ENCODE results near the gene CDR2.

The CDR2 gene

GRCh38 chr16:22323959-22324786 is 50.2 kb downstream of the CDR2 start:
- no peak overlapping the region for H3K4me3 ChIP-seq (ENCODE audit: low read length)
- no peaks in the 10 kb centered on the region for H3K27me3 ChIP-seq (ENCODE audit: control insufficient read depth, low read length)
- H3K79me2 ChIP-seq (ENCODE audit: control insufficient read depth, low read length): peaks cover 22% of the 10 kb centered on the region
- no peaks in the 10 kb centered on the region for H3K9me3 ChIP-seq (ENCODE audit: control insufficient read depth, insufficient read depth, low read length)
- no peaks in the 10 kb centered on the region for H3K4me1 ChIP-seq (ENCODE audit: control insufficient read depth, low read length)
- TF ChIP-seq EZH2phosphoT487 (IDR thresholded peaks at IDR 0.05; ENCODE audit: borderline replicate concordance, low read length): no peak
- TF ChIP-seq, protein P1, sequence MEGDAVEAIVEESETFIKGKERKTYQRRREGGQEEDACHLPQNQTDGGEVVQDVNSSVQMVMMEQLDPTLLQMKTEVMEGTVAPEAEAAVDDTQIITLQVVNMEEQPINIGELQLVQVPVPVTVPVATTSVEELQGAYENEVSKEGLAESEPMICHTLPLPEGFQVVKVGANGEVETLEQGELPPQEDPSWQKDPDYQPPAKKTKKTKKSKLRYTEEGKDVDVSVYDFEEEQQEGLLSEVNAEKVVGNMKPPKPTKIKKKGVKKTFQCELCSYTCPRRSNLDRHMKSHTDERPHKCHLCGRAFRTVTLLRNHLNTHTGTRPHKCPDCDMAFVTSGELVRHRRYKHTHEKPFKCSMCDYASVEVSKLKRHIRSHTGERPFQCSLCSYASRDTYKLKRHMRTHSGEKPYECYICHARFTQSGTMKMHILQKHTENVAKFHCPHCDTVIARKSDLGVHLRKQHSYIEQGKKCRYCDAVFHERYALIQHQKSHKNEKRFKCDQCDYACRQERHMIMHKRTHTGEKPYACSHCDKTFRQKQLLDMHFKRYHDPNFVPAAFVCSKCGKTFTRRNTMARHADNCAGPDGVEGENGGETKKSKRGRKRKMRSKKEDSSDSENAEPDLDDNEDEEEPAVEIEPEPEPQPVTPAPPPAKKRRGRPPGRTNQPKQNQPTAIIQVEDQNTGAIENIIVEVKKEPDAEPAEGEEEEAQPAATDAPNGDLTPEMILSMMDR (IDR thresholded peaks at IDR 0.05; ENCODE audit: low read depth, low read length, poor library complexity, severe bottlenecking): no peak
- H3F3A ChIP-seq (ENCODE audit: control insufficient read depth, insufficient read depth): peaks cover 5% of the 10 kb centered on the region
- no peak overlapping the region for H3K27ac ChIP-seq (ENCODE audit: low read depth, low read length)
- H3K4me2 ChIP-seq (ENCODE audit: low read length): no peak overlapping the region
- peaks cover 97% of the 10 kb centered on the region for H3K36me3 ChIP-seq (ENCODE audit: control insufficient read depth, low read length)
- H4K20me1 ChIP-seq (ENCODE audit: control insufficient read depth, insufficient read depth, low read depth, low read length): 0 out of 2 replicates have a peak, but pooled peaks cover 3% of the 10 kb centered on the region
- H3K9me2 ChIP-seq (replicated peaks; ENCODE audit: control insufficient read depth, low read length): no peaks in the 10 kb centered on the region

GRCh38 chr16:22323173-22323958 is 51.1 kb downstream of the CDR2 start:
- Histone ChIP-seq H3K4me3 (ENCODE audit: low read length) (no peak overlapping the region), H3K9me2 (replicated peaks; ENCODE audit: control insufficient read depth, low read length) (no peaks in the 10 kb centered on the region), H3K4me1 (ENCODE audit: control insufficient read depth, low read length) (no peaks in the 10 kb centered on the region), H3K27ac (ENCODE audit: low read depth, low read length) (no peak overlapping the region), H4K20me1 (ENCODE audit: control insufficient read depth, insufficient read depth, low read depth, low read length) (0 out of 2 replicates have a peak, but pooled peaks cover 3% of the 10 kb centered on the region), H3K79me2 (ENCODE audit: control insufficient read depth, low read length) (peaks cover 22% of the 10 kb centered on the region), H3F3A (ENCODE audit: control insufficient read depth, insufficient read depth) (peaks cover 9% of the 10 kb centered on the region), H3K27me3 (ENCODE audit: control insufficient read depth, low read length) (no peaks in the 10 kb centered on the region), H3K9me3 (ENCODE audit: control insufficient read depth, insufficient read depth, low read length) (no peaks in the 10 kb centered on the region), H3K36me3 (ENCODE audit: control insufficient read depth, low read length) (peaks cover 97% of the 10 kb centered on the region), H3K4me2 (ENCODE audit: low read length) (no peak overlapping the region)
- TF ChIP-seq, protein P1 (IDR thresholded peaks at IDR 0.05; ENCODE audit: low read depth, low read length, poor library complexity, severe bottlenecking): no peak
- TF ChIP-seq EZH2phosphoT487 (IDR thresholded peaks at IDR 0.05; ENCODE audit: borderline replicate concordance, low read length): no peak

DNA sequence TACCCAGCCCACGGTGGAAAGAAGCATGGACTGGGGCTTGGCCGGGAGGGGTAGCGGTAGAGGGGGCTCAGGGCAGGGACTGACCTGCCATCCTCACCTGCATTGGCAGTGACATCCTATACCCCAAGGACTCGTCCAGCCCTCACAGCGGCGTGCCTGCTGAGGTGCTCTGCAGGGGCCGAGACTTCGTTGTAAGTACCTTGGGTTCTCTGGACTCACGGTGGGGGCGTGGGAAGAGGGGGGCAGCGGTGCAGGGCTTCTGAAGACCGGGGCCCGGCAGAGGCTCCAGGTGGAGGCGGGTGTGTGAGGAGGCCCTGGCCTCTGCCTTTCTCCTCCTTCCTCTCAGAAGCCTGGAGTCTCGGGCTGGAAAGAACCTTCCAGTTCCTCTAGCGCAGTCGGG is 51.7 kb downstream of the CDR2 start:
- no peak overlapping the region for H3K4me2 ChIP-seq (ENCODE audit: low read length)
- H4K20me1 ChIP-seq (ENCODE audit: control insufficient read depth, insufficient read depth, low read depth, low read length): 0 out of 2 replicates have a peak, but pooled peaks cover 3% of the 10 kb centered on the region
- no peak overlapping the region for H3K4me3 ChIP-seq (ENCODE audit: low read length)
- H3K36me3 ChIP-seq (ENCODE audit: control insufficient read depth, low read length): peaks cover 94% of the 10 kb centered on the region
- TF ChIP-seq, protein P1 (IDR thresholded peaks at IDR 0.05; ENCODE audit: low read depth, low read length, poor library complexity, severe bottlenecking): no peak
- no peak for TF ChIP-seq EZH2phosphoT487 (IDR thresholded peaks at IDR 0.05; ENCODE audit: borderline replicate concordance, low read length)
- H3F3A ChIP-seq (ENCODE audit: control insufficient read depth, insufficient read depth): peaks cover 10% of the 10 kb centered on the region
- H3K27ac ChIP-seq (ENCODE audit: low read depth, low read length): no peak overlapping the region
- no peaks in the 10 kb centered on the region for H3K9me2 ChIP-seq (replicated peaks; ENCODE audit: control insufficient read depth, low read length)
- peaks cover 22% of the 10 kb centered on the region for H3K79me2 ChIP-seq (ENCODE audit: control insufficient read depth, low read length)
- H3K9me3 ChIP-seq (ENCODE audit: control insufficient read depth, insufficient read depth, low read length): no peaks in the 10 kb centered on the region
- H3K27me3 ChIP-seq (ENCODE audit: control insufficient read depth, low read length): no peaks in the 10 kb centered on the region
- H3K4me1 ChIP-seq (ENCODE audit: control insufficient read depth, low read length): no peaks in the 10 kb centered on the region
